Activated effector memory CD4-positive, alpha-beta T cell treated with Interleukin-2 at 50 U/mL for 16 hours (primary cell): ENCODE data around the gene TXNDC11.

ENCODE experiments used
- DNase-seq: peaks from one replicate; pipeline ENCODE4 v3.0.0-alpha.2; 2020

The TXNDC11 gene

GRCh38 chr16:11752856-11753255 lies 10.2 kb upstream of the TXNDC11 start:
- no peak for DNase-seq

- DNase-seq, result no peak
Measured at GRCh38 chr16:11750056-11750455, 7.4 kb upstream of the TXNDC11 start.

GRCh38 chr16:11748404-11749254 lies 6.0 kb upstream of the TXNDC11 start:
- no peak for DNase-seq

- DNase-seq, result no peak
Measured at GRCh38 chr16:11747949-11748403, 5.3 kb upstream of the TXNDC11 start.

GRCh38 chr16:11744075-11744470 lies 1.4 kb upstream of the TXNDC11 start:
- DNase-seq, result no peak

- peak; percentile 4 for DNase-seq
Measured at GRCh38 chr16:11743308-11744074, 834 bp upstream of the TXNDC11 start.

- no peak for DNase-seq
Measured at GRCh38 chr16:11742093-11742535, 543 bp downstream of the TXNDC11 start.

GRCh38 chr16:11740567-11740966 lies 2.1 kb downstream of the TXNDC11 start:
- DNase-seq, result no peak

GRCh38 chr16:11738742-11739544 lies 3.7 kb downstream of the TXNDC11 start:
- no peak for DNase-seq

- DNase-seq, result no peak
Measured at GRCh38 chr16:11737713-11738112, 4.9 kb downstream of the TXNDC11 start.

GRCh38 chr16:11736903-11737302 lies 5.8 kb downstream of the TXNDC11 start:
- no peak for DNase-seq

GRCh38 chr16:11735787-11736186 lies 6.9 kb downstream of the TXNDC11 start:
- DNase-seq, result no peak

- no peak for DNase-seq
Measured at GRCh38 chr16:11734653-11735043, 8.0 kb downstream of the TXNDC11 start.

GRCh38 chr16:11734025-11734652 lies 8.5 kb downstream of the TXNDC11 start:
- DNase-seq, result no peak

- DNase-seq, result no peak
Measured at GRCh38 chr16:11731222-11731621, 11.4 kb downstream of the TXNDC11 start.

- DNase-seq, result no peak
Measured at GRCh38 chr16:11729787-11730186, 12.9 kb downstream of the TXNDC11 start.

GRCh38 chr16:11727796-11728543 lies 14.7 kb downstream of the TXNDC11 start:
- DNase-seq, result no peak

GRCh38 chr16:11726008-11726407 lies 16.6 kb downstream of the TXNDC11 start:
- DNase-seq, result no peak

GRCh38 chr16:11725457-11725856 lies 17.2 kb downstream of the TXNDC11 start:
- no peak for DNase-seq

GRCh38 chr16:11722468-11722808 lies 20.2 kb downstream of the TXNDC11 start:
- no peak for DNase-seq

- no peak for DNase-seq
Measured at GRCh38 chr16:11721781-11722467, 20.7 kb downstream of the TXNDC11 start.
